GM12892 (cell line): Measurements from ENCODE around the gene KRTAP4-8.

Source experiments
- POLR2A ChIP-seq: IDR thresholded peaks from 2 replicates; pipeline ENCODE4 v1.6.1; 2011; ENCODE audit warnings: low read depth, low read length, control low read depth
- POLR2AphosphoS5 ChIP-seq: IDR thresholded peaks from 2 replicates; pipeline ENCODE4 v1.6.1; 2011; ENCODE audit warnings: low read depth, low read length, control low read depth
- TAF1 ChIP-seq: IDR thresholded peaks from 2 replicates; pipeline ENCODE4 v1.6.1; 2011; ENCODE audit warnings: low read depth, mild to moderate bottlenecking, control low read depth, low read length, borderline replicate concordance

GRCh38 chr17:41133880-41134735, 36.2 kb upstream of the KRTAP4-8 start:
- no peak for TF ChIP-seq POLR2A
- no peak for TF ChIP-seq POLR2AphosphoS5
- no peak for TF ChIP-seq TAF1
